ENCODE measurements around the gene PRRT1B.
"Not testable (repeated sequence)": the region's sequence is repeated elsewhere in the genome, so short reads cannot be mapped to it uniquely, and the experiment has no call there.

The PRRT1B gene

DNA sequence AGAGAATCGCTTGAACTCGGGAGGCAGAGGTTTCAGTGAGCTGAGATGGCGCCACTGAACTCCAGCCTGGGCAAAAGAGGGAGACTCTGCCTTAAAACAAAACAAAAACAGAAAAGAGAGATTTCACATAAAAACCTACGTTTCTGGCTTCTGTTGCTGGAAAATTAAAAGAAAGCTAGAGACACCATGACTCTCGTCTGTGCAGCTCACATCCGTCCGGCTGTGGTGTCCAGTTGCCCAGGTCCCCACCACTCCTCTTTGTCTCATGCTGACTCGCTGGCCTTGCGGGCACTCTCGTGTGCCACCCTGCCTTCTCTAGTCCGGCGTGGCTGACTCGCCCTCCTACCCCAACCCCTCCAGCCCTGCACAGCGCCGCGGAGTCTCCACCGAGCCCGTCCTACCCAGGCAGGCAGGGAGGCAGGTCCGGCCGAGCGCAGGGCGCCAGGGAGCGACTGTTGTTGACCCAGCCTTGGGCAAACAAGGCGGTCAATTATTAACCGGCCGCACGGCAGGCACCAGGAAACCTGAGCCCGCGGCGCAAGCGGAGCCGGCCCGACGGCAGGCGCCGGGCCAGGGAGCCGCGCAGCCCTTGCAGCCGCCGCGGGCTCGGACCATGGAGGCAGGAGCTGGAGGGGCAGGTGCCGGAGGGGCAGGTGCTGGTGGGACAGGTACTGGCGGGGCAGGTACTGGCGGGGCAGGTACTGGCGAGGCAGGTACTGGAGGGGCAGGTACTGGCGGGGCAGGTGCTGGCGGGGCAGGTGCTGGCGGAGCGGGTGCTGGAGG lies at the start of gene PRRT1B:
TSS of gene PRRT1B (plus strand) at position 521 of the 783 bp plus-strand sequence. CDS start at position 614, 93 bp downstream.
- DNase-seq = no peak

DNA sequence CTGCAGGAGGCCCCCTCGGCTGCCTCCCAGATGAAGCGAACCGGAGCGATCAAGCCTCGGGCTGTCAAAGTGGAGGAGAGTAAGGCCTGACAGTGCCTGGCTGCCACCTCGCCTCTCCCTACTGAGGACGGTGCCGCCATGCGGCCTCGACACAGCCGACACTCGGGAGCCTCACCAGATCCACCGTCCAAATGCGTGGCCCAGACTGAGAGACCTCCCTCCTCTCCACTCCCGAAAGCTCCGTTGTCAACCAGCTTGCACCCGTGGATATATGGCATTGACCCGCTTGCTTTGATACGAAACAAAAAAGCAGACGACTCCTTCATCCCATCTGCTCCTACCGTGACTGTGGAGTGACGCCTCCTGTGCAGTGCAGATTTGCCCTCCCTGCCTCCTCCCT lies 49.5 kb upstream of the PRRT1B start:
- no peak for DNase-seq

DNA sequence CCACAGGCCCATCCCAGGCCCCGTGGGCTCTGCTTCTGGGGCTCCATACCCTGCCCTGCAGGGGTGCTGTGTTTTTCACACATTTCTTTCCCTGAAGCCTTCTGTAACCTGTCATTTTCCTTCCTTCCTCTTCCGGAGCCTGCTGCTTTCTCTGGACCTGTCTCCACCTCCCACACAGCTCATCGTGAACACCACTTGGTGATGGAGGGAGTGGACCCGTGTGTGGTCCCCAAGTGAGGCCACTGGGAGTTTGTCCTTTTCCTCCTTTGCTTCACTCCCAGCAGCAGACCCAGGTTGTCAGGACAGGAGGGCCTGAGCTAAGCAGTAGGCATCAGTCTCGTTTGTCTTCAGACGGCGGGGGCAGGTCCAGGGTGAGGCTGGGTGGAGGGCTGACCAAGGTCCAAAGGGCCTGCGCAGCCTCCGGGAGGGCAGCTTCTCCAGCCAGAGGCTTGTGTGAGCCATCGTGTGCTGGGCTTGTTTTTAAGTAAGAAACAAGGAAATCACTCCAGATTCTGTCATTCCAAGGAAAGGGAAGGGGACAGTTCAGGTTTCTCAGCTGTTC lies 48.4 kb upstream of the PRRT1B start:
- DNase-seq = no peak

DNA sequence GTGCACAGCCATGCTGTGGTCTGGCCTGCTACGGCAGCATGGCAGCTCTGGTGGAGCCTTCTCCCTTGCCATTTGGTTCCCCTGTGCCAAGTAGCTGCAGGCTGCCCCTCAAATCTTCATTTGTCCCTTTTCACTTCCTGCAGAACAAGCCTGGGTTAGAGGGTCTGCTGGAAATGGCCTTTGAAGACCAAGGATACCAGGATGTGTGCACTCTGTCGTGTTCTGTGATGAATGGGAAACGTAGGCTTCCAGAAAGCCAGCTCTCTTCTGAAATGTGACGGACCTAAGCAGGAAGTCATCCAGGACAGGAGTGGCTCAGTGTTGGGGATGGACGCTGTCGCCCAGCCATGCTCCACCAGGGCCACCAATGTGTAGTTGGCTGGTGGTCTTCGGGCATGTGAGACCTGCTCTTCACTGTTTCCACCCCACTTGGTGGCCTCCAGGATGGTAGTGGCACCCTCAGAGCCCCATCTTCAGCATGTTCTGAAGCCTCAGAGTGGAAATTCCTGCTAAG lies 46.0 kb upstream of the PRRT1B start:
- DNase-seq = no peak

DNA sequence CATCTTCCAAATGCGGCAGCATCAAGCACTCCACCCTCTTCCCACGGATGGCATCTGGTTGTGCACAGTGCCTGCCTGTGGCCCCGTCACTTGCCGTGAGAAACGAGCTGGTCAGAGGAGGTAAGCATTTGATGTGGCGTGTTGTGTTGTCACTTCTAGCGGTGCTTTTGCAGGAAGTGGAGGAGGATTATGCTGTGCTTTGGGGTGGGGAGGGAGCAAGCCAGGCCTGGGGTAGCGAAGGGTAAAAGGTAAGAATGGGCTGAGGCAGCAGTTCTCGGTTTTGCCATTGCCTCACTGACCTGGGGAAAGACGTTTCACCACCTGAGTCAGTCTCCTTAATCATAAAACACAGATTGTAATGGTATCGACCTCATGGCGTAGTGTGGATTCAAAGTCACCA lies 44.9 kb upstream of the PRRT1B start:
- DNase-seq = peak; percentile 72 to 80

DNA sequence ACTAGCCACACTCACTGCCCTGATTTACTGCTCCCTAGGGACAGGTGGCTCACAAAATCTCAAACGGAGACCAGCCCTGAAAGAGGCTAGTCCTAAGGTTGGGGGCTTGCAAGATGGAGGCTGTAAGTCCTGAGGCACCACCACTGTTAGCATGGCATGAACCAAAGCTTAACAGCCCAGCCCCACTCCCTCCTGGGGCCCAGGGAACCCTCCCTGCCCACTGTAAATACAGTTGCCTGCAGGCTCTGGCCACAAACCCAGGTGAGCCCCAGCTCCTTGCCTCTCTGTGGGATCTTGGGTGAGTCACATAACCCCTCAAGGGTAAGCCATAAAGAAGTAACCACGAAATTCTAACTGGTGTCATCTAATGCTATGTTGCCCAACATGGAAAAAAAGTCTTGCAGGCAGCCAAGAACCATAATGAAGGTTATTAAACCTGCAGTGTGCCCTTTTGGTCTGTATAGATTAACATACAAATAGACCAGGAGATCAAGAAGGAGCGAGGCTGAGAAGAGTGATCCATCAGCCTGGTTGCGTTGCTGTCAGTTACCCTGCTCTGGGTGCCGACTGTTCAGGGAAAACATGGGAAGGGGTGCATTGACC lies 44.3 kb upstream of the PRRT1B start:
- peak; percentile 64 to 70 for DNase-seq

DNA sequence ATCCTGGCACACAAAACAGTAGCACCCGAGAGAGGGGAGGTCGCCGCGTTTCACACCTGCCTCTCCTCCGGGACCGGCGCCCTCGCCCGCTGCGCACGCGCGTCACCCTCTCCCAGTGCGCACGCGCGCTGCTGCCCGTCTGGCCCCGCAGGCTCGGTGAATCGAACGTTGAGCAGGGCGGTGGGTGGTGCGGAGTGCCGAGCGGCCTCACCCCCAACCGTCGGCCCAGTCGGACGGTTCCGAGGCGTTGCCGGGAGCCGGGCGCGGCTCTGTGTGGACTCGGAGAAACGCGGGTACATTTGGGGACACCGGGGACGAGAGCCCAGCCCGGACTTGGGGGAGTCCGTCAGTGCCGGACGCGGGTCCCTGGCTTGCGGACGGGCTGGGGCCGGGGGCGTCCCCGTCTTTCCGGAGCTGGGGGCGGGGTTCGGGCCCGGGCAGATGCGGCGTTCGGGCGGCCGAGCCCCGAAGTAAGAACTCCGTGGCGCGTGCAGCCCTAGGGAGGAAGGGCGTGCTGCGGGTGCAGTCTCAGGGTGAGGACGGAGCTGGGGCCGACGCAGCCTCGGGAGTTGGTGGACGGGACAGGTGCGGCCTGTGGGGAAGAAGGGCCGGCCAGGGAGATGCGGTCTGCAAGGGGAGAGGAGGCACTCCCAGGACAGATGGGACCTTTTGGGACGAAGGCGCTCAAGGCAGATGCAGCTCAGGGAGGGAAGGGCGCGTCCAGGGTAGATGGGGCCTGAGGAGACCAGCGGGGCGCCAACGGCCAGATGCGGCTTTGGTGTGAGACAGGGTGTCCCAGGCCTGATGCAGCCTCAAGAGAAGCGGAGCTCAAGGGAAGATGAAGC lies 42.3 kb upstream of the PRRT1B start, which contains the start of gene POMT1:
TSS of gene POMT1 (plus strand) at position 138 of the 845 bp plus-strand sequence. CDS start 1,301 bp downstream, outside the sequence.
- DNase-seq = peak; percentile 87 to 89

DNA sequence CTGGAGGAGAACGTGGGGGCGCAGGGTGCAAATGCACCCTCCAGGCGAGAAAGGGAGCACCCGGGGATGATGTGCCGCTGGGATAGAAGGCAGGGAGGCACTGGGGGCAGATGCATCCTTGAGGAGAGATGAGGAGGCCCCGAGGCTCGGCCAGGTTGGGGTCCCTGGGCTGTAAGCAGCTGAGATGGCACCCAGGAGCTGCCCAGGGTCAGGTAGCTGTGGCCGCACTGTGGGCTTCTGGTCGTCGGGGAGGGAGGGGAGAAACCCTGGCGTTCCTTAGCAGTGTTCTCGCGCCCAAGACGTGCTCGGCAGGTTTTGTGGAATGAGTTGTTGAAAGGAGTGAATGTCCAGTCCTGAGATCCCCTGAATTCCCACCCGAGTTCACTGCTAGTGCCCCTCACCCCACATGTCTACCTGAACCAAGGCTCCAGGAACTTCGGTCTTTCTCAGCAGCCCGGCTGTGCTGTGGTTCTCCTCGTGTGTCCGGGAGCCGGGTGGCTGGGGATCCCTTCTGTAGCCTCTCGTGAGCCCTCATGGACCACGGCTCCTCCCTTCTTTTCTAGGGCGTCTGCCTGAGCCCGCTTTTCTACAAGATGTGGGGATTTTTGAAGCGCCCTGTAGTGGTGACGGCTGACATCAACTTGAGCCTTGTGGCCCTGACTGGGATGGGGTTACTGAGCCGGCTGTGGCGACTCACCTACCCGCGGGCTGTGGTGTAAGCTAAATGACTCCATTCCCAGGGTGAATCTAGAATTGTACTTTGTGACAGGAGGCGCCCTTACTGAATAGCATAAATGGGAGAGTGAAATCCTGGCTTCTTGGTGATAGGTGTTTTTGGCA lies 41.5 kb upstream of the PRRT1B start:
- peak; percentile 80 to 87 for DNase-seq

DNA sequence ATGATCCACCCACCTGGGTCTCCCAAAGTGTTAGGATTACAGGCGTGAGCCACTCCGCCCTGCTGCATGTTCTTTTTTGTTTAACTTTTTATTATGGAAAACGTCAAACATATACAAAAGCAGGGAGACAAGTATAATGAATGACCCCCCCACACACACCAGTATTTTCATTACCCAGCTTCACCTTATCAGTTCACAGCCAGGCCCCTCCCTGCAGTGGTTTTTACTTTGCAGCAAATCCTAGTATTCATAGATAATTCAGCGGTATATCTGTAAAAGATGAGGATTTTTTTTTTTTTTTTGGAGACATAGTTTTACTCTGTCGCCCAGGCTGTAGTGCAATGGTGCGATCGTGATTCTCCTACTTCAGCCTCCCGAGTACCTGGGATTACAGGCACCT lies 40.3 kb upstream of the PRRT1B start:
- no peak for DNase-seq

DNA sequence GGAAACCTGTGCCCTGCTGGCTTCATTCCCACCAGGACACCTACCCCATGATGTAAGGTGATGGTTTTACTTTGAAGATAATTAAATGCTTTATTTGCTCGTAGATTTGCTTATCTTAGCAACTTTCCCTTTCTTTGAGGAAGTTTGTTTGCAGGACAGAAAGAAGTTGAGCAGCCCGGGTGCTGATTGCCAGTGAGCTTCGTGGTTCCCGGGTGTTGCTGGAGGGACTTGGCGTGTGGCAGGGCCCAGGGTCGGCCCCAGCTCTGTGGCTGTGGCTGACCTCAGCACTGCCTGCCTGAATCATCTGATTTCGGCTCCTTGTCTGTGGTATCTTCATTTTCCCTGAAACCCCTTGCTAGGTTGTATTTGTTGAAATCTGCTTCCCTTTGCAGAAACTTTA lies 33.9 kb upstream of the PRRT1B start:
- DNase-seq = no peak

DNA sequence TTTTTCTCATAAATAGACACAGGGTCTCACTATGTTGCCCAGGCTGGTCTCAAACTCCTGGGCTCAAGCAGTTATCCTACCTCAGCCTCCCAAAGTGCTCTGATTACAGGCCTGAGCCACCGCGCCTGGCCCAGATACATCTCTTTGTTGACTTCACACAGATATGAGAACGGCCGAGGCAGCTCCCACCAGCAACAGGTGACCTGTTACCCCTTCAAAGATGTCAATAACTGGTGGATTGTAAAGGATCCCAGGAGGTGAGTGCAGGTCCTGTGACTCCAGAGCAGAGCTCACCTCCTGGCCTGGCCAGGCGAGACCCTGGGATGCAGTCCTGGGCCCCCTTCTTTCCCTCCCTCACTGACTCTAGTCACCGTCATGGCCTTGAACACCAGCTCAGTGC lies 33.4 kb upstream of the PRRT1B start:
- no peak for DNase-seq

DNA sequence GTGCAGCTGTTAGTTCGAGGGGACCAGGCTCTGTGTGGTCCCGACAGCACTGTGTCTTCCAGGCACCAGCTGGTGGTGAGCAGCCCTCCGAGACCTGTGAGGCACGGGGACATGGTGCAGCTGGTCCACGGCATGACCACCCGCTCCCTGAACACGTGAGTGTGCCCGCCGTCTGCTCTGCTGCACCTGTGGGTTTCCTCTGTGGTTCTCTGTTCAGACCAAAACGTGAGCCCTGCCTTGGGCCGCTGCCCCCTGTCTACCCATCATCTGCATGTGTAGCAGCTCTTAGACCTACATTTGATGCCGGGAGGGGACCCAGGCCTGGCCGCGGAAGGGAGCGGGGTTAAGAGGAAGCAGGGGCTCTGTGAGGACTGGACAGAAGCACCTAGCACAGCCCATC lies 32.1 kb upstream of the PRRT1B start:
- DNase-seq = no peak

DNA sequence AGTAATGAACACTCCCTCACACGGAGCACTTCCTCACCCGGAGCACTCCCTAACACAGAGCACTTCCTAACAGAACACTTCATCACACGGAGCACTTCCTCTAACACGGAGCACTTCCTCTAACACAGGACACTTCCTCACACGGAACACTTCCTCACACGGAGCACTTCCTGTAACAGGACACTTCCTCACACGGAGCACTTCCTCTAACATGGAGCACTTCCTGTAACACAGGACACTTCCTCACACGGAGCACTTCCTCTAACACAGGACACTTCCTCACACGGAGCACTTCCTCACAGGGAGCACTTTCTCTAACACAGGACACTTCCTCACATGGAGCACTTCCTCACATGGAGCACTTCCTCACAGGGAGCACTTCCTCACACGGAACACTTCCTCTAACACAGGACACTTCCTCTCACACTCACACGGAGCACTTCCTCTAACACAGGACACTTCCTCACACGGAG lies 29.7 kb upstream of the PRRT1B start:
- DNase-seq = not testable (repeated sequence)

DNA sequence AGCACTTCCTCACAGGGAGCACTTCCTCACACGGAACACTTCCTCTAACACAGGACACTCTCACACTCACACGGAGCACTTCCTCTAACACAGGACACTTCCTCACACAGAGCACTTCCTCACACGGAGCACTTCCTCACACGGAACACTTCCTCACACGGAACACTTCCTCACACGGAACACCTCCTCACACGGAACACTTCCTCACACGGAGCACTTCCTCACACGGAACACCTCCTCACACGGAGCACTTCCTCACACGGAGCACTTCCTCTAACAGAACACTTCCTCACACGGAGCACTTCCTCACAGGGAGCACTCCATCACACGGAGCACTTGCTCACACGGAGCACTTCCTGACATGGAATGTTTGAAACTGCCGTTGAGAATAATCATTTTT lies 29.2 kb upstream of the PRRT1B start:
- DNase-seq = no peak

DNA sequence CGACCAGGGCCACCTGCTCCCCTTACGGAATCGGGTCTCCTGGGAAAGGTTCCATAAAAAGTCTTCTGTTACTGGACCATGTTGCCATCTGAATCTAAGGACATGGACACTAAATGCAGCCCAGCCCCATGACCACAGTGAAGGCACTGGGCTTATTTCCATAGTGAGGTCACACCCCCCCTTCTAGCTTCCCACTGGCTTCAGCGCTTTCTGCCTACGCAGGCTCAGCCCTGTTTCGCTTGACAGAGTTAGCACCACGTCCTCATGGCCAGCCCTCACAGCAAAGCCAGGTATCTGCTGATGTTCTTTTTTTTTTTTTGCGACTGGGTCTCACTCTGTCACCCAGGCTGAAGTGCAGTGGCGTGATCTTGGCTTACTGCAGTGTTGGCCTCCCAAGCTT lies 28.4 kb upstream of the PRRT1B start:
- no peak for DNase-seq

DNA sequence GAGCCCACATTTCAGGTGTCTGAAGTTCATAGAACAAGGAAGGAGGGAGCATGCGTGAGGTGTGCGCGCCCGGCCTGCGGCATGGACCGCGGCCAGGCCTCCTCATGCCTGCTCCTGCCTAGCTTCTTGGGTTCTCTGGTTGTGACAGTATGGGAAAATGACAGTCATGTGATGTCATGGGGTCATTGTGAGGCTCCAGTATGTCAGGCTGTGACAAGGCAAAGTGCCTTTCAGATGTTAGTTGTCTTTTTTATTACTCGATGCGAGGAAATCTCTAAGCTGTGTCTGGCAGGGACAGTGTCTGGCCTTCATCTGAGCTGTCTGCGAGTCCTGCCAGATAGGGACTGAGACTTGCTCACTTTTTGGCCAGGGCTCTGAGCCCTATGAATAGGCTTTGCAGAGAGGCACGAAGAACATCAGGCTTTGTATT lies 27.5 kb upstream of the PRRT1B start:
- DNase-seq = no peak

DNA sequence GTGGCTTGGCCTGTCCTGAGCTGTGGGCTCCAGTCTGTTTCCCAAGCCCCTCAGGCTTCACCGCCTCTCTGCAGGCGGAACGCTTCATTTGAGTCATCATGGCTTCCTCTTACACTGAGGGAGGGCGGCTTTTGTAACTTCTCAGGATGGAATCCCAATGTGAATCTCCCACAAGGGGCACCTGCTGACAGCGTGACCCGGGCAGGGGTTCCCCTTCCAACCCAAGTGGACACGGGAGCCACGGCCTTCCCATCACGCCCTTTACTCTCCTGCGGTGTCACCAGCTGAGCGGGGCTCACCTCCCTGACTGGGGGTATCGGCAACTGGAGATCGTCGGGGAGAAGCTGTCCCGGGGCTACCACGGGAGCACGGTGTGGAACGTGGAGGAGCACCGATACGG lies 26.8 kb upstream of the PRRT1B start:
- DNase-seq = no peak

DNA sequence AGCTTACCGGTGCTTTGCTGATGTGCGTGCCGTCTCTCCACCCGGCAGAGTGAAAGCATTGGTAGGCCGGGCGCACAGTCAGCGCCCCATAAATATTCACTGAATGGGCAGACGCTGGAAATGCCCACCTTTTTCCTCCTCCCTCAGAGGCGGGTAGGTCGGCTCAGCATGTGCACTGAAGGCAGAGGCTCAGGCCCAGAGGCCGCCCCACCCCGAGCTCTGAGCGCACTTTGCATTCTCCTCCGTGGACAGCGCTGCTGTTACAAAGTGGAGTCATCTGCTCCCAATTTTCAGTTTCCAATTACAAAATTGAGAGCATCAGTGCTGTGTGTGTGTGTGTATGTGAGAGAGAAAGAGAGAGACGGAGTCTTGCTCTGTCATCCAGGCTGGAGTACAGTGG lies 24.8 kb upstream of the PRRT1B start:
- no peak for DNase-seq

DNA sequence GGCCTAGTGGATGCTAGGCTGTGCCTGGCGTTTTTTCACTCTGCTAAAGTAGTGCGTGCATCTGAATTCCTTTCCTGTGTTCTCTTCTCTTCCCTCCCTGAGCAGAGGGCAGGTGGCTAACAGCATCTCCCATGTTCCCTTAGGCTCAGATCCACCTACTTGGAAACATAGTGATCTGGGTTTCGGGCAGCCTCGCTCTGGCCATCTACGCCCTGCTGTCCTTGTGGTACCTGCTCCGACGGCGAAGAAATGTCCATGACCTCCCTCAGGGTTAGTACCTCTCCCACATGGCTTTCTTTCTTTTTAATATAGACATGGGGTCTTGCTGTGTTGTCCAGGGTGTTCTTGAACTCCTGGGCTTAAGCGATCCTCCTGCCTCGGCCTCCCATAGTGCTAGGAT lies 24.1 kb upstream of the PRRT1B start:
- no peak for DNase-seq

DNA sequence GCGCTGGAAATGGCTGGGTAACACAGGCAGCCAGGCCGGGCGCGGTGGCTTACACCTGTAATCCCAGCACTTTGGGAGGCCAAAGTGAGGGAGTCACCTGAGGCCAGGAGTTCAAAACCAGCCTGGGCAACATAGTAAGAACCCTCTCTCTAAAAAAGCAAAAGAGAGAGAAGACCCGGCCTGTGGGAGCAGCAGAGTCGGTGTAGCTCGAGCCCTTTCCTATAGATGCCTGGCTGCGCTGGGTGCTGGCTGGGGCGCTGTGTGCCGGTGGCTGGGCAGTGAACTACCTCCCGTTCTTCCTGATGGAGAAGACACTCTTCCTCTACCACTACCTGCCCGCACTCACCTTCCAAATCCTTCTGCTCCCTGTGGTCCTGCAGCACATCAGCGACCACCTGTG lies 23.5 kb upstream of the PRRT1B start:
- no peak for DNase-seq

DNA sequence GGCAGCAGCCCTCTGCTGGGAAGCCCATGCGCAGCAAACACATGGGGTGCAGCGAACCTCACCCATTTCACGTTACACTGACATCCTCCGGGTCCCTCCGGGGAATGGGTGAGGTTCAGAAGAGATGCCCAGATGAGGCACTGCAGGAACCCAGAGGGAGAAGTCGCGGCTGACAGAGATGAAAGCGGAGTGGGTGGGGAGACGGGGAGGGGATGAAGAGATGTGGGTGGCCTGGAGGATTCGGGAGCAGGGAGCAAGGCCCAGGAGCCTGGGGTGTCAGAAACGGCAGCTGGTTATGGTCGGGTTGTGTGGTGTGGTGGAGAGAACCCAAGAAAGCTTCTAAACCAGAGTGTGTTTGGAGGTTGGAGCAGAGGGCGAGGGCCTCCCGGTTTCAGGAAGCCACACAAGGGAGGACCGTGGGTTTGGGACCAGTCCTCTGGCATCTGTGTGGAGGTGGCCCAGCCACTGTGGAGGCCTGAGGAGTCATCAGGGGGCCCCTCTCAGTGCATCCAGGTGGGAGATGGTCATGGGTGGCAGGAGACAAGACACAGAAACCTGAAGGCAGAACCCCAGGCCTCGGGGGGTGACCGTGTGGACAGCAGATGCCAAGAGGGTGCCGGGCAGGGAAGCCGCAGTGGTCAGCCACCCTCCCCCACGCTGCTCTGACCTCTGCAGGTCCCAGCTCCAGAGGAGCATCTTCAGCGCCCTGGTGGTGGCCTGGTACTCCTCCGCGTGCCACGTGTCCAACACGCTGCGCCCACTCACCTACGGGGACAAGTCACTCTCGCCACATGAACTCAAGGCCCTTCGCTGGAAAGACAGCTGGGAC lies 22.9 kb upstream of the PRRT1B start:
- DNase-seq = no peak
